HEK293 (cell line): ENCODE results near the gene CRB2.

ENCODE experiments used
- CTCF ChIA-PET: fragments of 350-600 bp; formaldehyde crosslinking; extraction: SDS; loops from one replicate; lab custom pipeline; 2021; ENCODE audit warnings: antibody characterized with exemption; lab: Yijun Ruan, JAX
- POLR2A ChIA-PET: fragments of 300-600 bp; formaldehyde crosslinking; extraction: SDS; loops from one replicate; lab custom pipeline; 2020; ENCODE audit warnings: antibody characterized with exemption, inconsistent platforms; lab: Yijun Ruan, JAX
- H3K27ac ChIP-seq: fragments of 200-500 bp; sonication (Bioruptor generic); 2 replicates; pipeline ENCODE4 v1.5.1; 2014; ENCODE audit warnings: low read depth, low read length, control low read depth, inconsistent platforms; ENCODE audit errors: extremely low read depth
- H3K36me3 ChIP-seq, 2 experiments: fragments of 200-500 bp in 1 of 2; sonication (Bioruptor generic) in 1 of 2; 1 replicate in 1 of 2; 2 replicates in 1 of 2; pipeline ENCODE4 v1.5.1; 2014 to 2017; ENCODE audit warnings: inconsistent platforms in 2 of 2, low read length in 2 of 2; ENCODE audit not compliant: control insufficient read depth in 2 of 2, insufficient read depth in 1 of 2
- H3K4me1 ChIP-seq: fragments of 200-500 bp; sonication (Bioruptor generic); 2 replicates; pipeline ENCODE4 v1.5.1; 2014; ENCODE audit warnings: mild to moderate bottlenecking, low read length, inconsistent platforms; ENCODE audit not compliant: control insufficient read depth, insufficient read depth
- H3K4me3 ChIP-seq: 2 replicates; pipeline ENCODE4 v1.5.1; 2011; ENCODE audit warnings: low read depth, mild to moderate bottlenecking, control low read depth, low read length, moderate library complexity
- H3K9me3 ChIP-seq: fragments of 200-500 bp; sonication (Bioruptor generic); 2 replicates; pipeline ENCODE4 v1.5.1; 2014; ENCODE audit warnings: low read depth, low read length, inconsistent platforms; ENCODE audit not compliant: control insufficient read depth, insufficient read depth
- AEBP2 ChIP-seq: fragments of 450-650 bp; formaldehyde crosslinking; IDR thresholded peaks from 2 replicates; pipeline ENCODE4 v1.5.1; 2016; ENCODE audit warnings: missing biosample characterization, missing genetic modification characterization, borderline replicate concordance
- BCL11A ChIP-seq: fragments of 450-650 bp; formaldehyde crosslinking; IDR thresholded peaks from 2 replicates; pipeline ENCODE4 v1.5.1; 2016; ENCODE audit warnings: low read depth, missing biosample characterization, missing genetic modification characterization
- HOXC10 ChIP-seq: sonication (generic); formaldehyde crosslinking; IDR thresholded peaks from 2 replicates; pipeline ENCODE4 v1.8.1; 2023; ENCODE audit warnings: mild to moderate bottlenecking, missing genetic modification reagents
- INSM2 ChIP-seq: fragments of 450-650 bp; formaldehyde crosslinking; IDR thresholded peaks from 2 replicates; pipeline ENCODE4 v1.5.1; 2016; ENCODE audit warnings: missing biosample characterization, missing genetic modification characterization
- KLF8 ChIP-seq: fragments of 450-650 bp; formaldehyde crosslinking; IDR thresholded peaks from 2 replicates; pipeline ENCODE4 v1.5.1; 2016; ENCODE audit warnings: missing biosample characterization, missing genetic modification characterization
- MYNN ChIP-seq: fragments of 450-650 bp; formaldehyde crosslinking; IDR thresholded peaks from 2 replicates; pipeline ENCODE4 v1.5.1; 2016; ENCODE audit warnings: missing biosample characterization, missing genetic modification characterization, borderline replicate concordance
- SCRT2 ChIP-seq: fragments of 450-650 bp; formaldehyde crosslinking; IDR thresholded peaks from 2 replicates; pipeline ENCODE4 v1.5.1; 2016; ENCODE audit warnings: missing biosample characterization, missing genetic modification characterization
- ZFP3 ChIP-seq: fragments of 450-650 bp; formaldehyde crosslinking; IDR thresholded peaks from 2 replicates; pipeline ENCODE4 v1.5.1; 2016; ENCODE audit warnings: low read depth, missing biosample characterization, missing genetic modification characterization
- ZNF10 ChIP-seq: fragments of 450-650 bp; formaldehyde crosslinking; IDR thresholded peaks from 2 replicates; pipeline ENCODE4 v1.5.1; 2017; ENCODE audit warnings: missing biosample characterization, missing genetic modification characterization
- ZNF138 ChIP-seq: fragments of 450-650 bp; formaldehyde crosslinking; IDR thresholded peaks from 2 replicates; pipeline ENCODE4 v1.5.1; 2016; ENCODE audit warnings: missing biosample characterization, missing genetic modification characterization, borderline replicate concordance
- ZNF175 ChIP-seq: fragments of 450-650 bp; formaldehyde crosslinking; IDR thresholded peaks from 2 replicates; pipeline ENCODE4 v1.5.1; 2016; ENCODE audit warnings: missing biosample characterization, missing genetic modification characterization
- ZNF18 ChIP-seq: fragments of 450-650 bp; formaldehyde crosslinking; IDR thresholded peaks from 2 replicates; pipeline ENCODE4 v1.5.1; 2016; ENCODE audit warnings: missing biosample characterization, missing genetic modification characterization
- ZNF184 ChIP-seq: fragments of 450-650 bp; IDR thresholded peaks from 2 replicates; pipeline ENCODE4 v1.5.1; 2018; ENCODE audit warnings: missing biosample characterization, mild to moderate bottlenecking, missing genetic modification characterization
- ZNF211 ChIP-seq: fragments of 450-650 bp; formaldehyde crosslinking; IDR thresholded peaks from 2 replicates; pipeline ENCODE4 v1.5.1; 2016; ENCODE audit warnings: low read depth, missing biosample characterization, missing genetic modification characterization
- ZNF24 ChIP-seq: fragments of 450-650 bp; formaldehyde crosslinking; IDR thresholded peaks from 2 replicates; pipeline ENCODE4 v1.5.1; 2016; ENCODE audit warnings: missing biosample characterization, missing genetic modification characterization
- ZNF311 ChIP-seq: fragments of 450-650 bp; formaldehyde crosslinking; IDR thresholded peaks from 2 replicates; pipeline ENCODE4 v1.5.1; 2017; ENCODE audit warnings: missing biosample characterization, missing genetic modification characterization, borderline replicate concordance
- ZNF350 ChIP-seq: fragments of 450-650 bp; formaldehyde crosslinking; IDR thresholded peaks from 2 replicates; pipeline ENCODE4 v1.5.0; 2017; ENCODE audit warnings: missing biosample characterization, mild to moderate bottlenecking, missing genetic modification characterization
- ZNF394 ChIP-seq: fragments of 450-650 bp; formaldehyde crosslinking; IDR thresholded peaks from 2 replicates; pipeline ENCODE4 v1.5.1; 2016; ENCODE audit warnings: missing biosample characterization, missing genetic modification characterization, mild to moderate bottlenecking, moderate library complexity, borderline replicate concordance
- ZNF426 ChIP-seq: fragments of 450-650 bp; formaldehyde crosslinking; IDR thresholded peaks from 2 replicates; pipeline ENCODE4 v1.5.1; 2017; ENCODE audit warnings: missing biosample characterization, missing genetic modification characterization, mild to moderate bottlenecking, inconsistent platforms, moderate library complexity
- ZNF501 ChIP-seq: fragments of 450-650 bp; formaldehyde crosslinking; IDR thresholded peaks from 2 replicates; pipeline ENCODE4 v1.5.1; 2016; ENCODE audit warnings: missing biosample characterization, missing genetic modification characterization
- ZNF596 ChIP-seq: fragments of 450-650 bp; IDR thresholded peaks from 2 replicates; pipeline ENCODE4 v1.5.0; 2018; ENCODE audit warnings: missing biosample characterization, mild to moderate bottlenecking, missing genetic modification characterization, moderate library complexity
- ZNF623 ChIP-seq: fragments of 450-650 bp; formaldehyde crosslinking; IDR thresholded peaks from 2 replicates; pipeline ENCODE4 v1.5.1; 2016; ENCODE audit warnings: missing biosample characterization, missing genetic modification characterization
- ZNF677 ChIP-seq: fragments of 450-650 bp; IDR thresholded peaks from 2 replicates; pipeline ENCODE4 v1.5.0; 2018; ENCODE audit warnings: missing biosample characterization, mild to moderate bottlenecking, missing genetic modification characterization, moderate library complexity
- ZNF792 ChIP-seq: fragments of 450-650 bp; formaldehyde crosslinking; IDR thresholded peaks from 2 replicates; pipeline ENCODE4 v1.5.1; 2016; ENCODE audit warnings: missing biosample characterization, missing genetic modification characterization
- ZNF837 ChIP-seq: fragments of 450-650 bp; formaldehyde crosslinking; IDR thresholded peaks from 2 replicates; pipeline ENCODE4 v1.5.1; 2016; ENCODE audit warnings: missing biosample characterization, missing genetic modification characterization
- ZSCAN23 ChIP-seq: fragments of 450-650 bp; formaldehyde crosslinking; IDR thresholded peaks from 2 replicates; pipeline ENCODE4 v1.5.1; 2016; ENCODE audit warnings: missing biosample characterization, missing genetic modification characterization
- TF ChIP-seq, protein P1 (sequence below): IDR thresholded peaks from 2 replicates; pipeline ENCODE4 v1.6.1; 2011; ENCODE audit warnings: mild to moderate bottlenecking, low read depth, low read length, borderline replicate concordance
- TF ChIP-seq, protein P2 (sequence below): fragments of 450-650 bp; formaldehyde crosslinking; IDR thresholded peaks from 2 replicates; pipeline ENCODE4; 2016; ENCODE audit warnings: missing biosample characterization, missing genetic modification characterization

The CRB2 gene

DNA sequence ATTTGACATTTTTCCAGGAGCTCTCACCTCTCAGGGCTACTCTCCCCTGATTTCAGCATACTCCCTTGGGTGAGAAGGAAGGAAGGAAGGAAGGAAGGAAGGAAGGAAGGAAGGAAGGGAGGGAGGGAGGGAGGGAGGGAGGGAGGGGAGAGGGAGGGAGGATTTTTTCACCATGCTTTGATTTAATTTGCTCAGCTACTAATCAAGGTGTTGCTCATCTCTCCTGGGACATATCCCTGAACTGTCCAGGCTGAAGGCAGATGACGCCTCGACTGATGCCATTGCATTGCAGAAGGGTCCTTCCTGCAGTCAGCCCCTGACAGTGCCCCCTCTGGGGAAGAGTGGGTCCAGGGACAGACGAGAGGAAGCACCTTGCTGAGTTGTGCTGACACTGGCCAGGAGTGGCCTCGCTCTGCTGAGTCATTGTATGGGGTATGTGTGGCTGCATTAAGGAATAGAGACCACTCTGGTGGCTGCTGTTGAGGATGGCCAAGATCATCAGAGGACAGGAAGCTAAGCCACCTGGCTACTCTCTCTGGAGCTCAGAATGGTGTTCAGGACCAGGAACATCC lies 43.6 kb upstream of the CRB2 start:
- Histone ChIP-seq H3K9me3 (no peaks in the 10 kb centered on the region), H3K4me3 (no peak overlapping the region), H3K27ac (no peak overlapping the region), H3K4me1 (no peaks in the 10 kb centered on the region), H3K36me3 (no peaks in the 10 kb centered on the region)
- ChIA-PET POLR2A (no interaction called here), CTCF (no interaction called here)
- TF ChIP-seq ZNF350 (tag by site-specific recombination) (no peak), KLF8 (tag by site-specific recombination) (no peak), MYNN (tag by site-specific recombination) (no peak), INSM2 (tag by site-specific recombination) (no peak), ZNF184 (tag by site-specific recombination) (no peak), ZNF677 (tag by site-specific recombination) (no peak), ZNF394 (tag by site-specific recombination) (no peak), ZNF311 (tag by site-specific recombination) (no peak), ZNF18 (tag by site-specific recombination) (no peak), ZSCAN23 (tag by site-specific recombination) (no peak), ZNF792 (tag by site-specific recombination) (no peak), ZNF138 (tag by site-specific recombination) (no peak), ZNF211 (tag by site-specific recombination) (no peak), ZNF623 (tag by site-specific recombination) (no peak), ZNF24 (tag by site-specific recombination) (no peak), BCL11A (tag by site-specific recombination) (no peak), ZNF10 (tag by site-specific recombination) (no peak), ZFP3 (tag by site-specific recombination) (no peak), ZNF596 (tag by site-specific recombination) (no peak)
- TF ChIP-seq, protein P1, sequence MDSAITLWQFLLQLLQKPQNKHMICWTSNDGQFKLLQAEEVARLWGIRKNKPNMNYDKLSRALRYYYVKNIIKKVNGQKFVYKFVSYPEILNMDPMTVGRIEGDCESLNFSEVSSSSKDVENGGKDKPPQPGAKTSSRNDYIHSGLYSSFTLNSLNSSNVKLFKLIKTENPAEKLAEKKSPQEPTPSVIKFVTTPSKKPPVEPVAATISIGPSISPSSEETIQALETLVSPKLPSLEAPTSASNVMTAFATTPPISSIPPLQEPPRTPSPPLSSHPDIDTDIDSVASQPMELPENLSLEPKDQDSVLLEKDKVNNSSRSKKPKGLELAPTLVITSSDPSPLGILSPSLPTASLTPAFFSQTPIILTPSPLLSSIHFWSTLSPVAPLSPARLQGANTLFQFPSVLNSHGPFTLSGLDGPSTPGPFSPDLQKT = no peak

DNA sequence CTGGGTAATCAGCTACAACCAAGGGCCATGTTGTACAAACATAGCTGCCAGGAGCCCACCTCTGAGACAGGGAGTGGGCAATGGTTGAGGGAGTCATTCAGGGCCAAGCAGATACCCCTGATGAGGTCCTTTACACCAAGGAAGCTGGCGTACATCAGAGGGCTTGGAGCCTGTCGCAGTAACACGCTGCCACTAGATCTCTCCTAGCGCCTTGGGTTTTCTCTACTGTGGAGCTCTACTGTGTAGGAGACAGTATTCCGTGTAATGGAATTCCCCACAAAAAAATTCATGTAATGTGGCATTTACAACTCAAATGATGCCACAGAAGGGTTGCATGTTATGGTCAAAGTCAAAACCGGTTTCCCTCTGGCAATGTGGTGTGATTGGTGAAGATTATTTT lies 41.4 kb upstream of the CRB2 start:
- Histone ChIP-seq H3K4me1 (no peaks in the 10 kb centered on the region), H3K36me3 (no peaks in the 10 kb centered on the region), H3K4me3 (no peak overlapping the region), H3K9me3 (no peaks in the 10 kb centered on the region), H3K27ac (no peak overlapping the region)
- CTCF ChIA-PET = interaction anchor here (0.5 kb wide), 1 partner anchor 50 kb away, joined by 3 read pairs; no protein-coding TSS in a partner anchor
- POLR2A ChIA-PET = no interaction called here
- no peak for TF ChIP-seq ZNF138 (tag by site-specific recombination)
- no peak for TF ChIP-seq AEBP2
- no peak for TF ChIP-seq ZNF350 (tag by site-specific recombination)
- TF ChIP-seq ZNF501 = no peak
- TF ChIP-seq HOXC10 = no peak
- no peak for TF ChIP-seq ZNF426 (tag by site-specific recombination)
- no peak for TF ChIP-seq ZNF175 (tag by site-specific recombination)
- TF ChIP-seq ZNF837 = no peak
- TF ChIP-seq SCRT2 (tag by site-specific recombination) = no peak
- TF ChIP-seq, protein P2, sequence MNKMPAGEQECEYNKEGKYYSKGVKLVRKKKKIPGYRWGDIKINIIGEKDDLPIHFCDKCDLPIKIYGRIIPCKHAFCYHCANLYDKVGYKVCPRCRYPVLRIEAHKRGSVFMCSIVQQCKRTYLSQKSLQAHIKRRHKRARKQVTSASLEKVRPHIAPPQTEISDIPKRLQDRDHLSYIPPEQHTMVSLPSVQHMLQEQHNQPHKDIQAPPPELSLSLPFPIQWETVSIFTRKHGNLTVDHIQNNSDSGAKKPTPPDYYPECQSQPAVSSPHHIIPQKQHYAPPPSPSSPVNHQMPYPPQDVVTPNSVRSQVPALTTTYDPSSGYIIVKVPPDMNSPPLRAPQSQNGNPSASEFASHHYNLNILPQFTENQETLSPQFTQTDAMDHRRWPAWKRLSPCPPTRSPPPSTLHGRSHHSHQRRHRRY (tag by site-specific recombination) = no peak
